ENCODE results near the gene CPLX1. TPM values are rescaled to one million over a fixed set of nuclear protein-coding genes. Genes with fewer than 3 reads are reported as not detected.
"Not testable (repeated sequence)": the region's sequence is repeated elsewhere in the genome, so short reads cannot be mapped to it uniquely, and the experiment has no call there.

The CPLX1 gene
- total RNA-seq, 1 experiment from 2014 or later = 0.28 TPM

GRCh38 chr4:779555-779954, 46.4 kb downstream of the CPLX1 start:
- no peak for DNase-seq (ENCODE audit: low spot score)

- DNase-seq (ENCODE audit: low spot score) = no peak
Observed at GRCh38 chr4:777520-778262, 48.2 kb downstream of the CPLX1 start.

- no peak for DNase-seq (ENCODE audit: low spot score)
Observed at GRCh38 chr4:776743-777441, 49.0 kb downstream of the CPLX1 start.

DNA sequence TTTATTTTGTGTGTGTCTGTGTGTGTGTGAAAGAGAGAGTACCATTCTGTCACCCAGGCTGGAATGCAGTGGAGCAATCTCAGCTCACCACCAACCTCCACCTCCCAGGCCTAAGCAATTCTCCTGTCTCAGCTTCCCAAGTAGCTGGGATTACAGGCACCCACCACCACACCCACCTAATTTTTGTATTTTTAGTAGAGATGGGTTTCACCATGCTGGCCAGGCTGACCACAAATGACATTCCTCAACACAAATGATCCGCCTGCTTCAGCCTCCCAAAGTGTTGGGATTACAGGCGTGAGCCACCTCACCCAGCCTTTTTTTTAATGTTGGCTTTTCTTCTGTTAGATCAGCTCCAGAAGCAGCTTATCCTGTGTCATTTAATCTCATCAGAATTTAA, 50.4 kb downstream of the CPLX1 start:
- DNase-seq (ENCODE audit: low spot score) = not testable (repeated sequence)

DNA sequence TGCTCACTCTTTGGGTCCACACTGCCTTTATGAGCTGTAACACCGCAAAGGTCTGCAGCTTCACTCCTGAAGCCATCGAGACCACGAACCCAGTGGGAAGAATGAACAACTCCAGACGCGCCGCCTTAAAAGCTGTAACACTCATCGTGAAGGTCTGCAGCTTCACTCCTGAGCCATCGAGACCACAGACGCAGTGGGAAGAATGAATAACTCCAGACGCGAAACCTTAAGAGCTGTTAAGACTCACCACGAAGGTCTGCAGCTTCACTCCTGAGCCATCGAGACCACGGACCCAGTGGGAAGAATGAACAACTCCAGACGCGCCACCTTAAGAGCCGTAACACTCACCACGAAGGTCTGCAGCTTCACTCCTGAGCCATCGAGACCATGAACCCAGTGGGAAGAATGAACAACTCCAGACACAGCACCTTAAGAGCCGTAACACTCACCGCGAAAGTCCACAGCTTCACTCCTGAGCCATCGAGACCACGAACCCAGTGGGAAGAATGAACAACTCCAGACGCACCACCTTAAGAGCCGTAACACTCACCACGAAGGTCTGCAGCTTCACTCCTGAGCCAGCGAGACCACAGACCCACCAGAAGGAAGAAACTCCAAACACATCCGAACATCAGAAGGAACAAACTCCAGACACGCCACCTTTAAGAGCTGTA, 51.4 kb downstream of the CPLX1 start:
- not testable (repeated sequence) for DNase-seq (ENCODE audit: low spot score)

GRCh38 chr4:773214-773613, 52.7 kb downstream of the CPLX1 start:
- DNase-seq (ENCODE audit: low spot score) = no peak

DNA sequence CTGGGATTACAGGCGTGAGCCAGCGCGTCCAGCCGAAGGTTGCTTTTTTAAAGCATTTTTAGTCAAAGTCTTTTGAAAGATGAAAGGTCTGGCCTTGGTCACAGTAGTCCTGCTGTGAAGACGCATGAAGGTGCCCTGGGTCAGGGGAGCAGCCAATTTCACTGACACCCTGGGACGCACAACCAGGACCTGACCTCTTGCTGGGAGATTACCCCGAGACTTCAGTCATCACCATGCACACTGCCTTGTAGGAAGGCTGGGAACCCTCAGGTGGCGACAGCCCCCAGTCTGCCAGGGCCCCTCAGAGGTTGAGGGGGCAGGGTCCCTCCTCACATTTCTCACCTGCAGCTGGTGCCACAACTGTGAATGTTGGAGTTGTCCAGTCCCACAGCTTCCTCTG, 53.2 kb downstream of the CPLX1 start:
- no peak for DNase-seq (ENCODE audit: low spot score)

- no peak for DNase-seq (ENCODE audit: low spot score)
Observed at GRCh38 chr4:772118-772517, 53.8 kb downstream of the CPLX1 start.

- no peak for DNase-seq (ENCODE audit: low spot score)
Observed at GRCh38 chr4:771464-771863, 54.5 kb downstream of the CPLX1 start.

DNA sequence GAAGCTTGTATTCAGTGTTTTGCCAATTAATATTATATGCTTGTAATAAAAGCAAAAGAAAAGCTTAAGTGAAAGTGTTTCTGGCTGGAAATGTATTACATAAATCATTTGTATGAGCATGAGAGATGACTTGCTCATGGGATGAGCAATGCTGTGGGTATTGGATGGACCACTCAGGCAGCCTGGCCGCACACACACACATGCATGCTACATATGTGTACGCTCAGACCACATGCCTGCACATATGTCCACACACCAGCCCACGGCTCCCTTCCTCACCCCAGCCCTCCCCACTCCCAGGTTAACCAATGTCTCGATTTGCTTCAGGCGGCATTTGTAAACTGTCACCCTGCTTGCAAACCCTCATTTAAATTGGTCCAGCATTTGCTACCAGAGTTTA, 55.9 kb downstream of the CPLX1 start:
- DNase-seq (ENCODE audit: low spot score) = no peak

GRCh38 chr4:769511-769910, 56.4 kb downstream of the CPLX1 start:
- DNase-seq (ENCODE audit: low spot score) = no peak

GRCh38 chr4:768995-769394, 56.9 kb downstream of the CPLX1 start:
- DNase-seq (ENCODE audit: low spot score) = no peak

DNA sequence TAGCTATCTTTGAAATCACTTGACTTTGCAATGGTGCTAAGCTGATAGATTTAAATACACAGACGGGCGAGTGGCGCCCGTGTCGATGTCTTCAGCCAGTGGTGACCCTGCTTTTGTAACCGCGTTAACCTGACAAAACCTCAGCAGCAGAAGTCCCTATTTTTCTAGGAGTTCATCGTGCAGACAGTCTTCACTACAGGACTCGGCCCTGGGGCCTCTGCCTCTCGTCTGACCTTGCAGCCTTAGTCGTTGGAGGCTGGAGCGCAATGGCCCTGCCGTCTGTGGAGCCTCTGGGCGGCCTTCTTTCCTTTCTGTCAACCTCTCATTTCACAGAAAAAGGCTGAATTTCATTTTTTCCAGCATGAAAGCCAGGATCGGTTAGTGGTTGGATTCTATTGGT, 57.9 kb downstream of the CPLX1 start:
- no peak for DNase-seq (ENCODE audit: low spot score)

GRCh38 chr4:766559-767283, 59.2 kb downstream of the CPLX1 start:
- DNase-seq (ENCODE audit: low spot score) = no peak

GRCh38 chr4:766152-766515, 59.8 kb downstream of the CPLX1 start:
- DNase-seq (ENCODE audit: low spot score) = no peak

DNA sequence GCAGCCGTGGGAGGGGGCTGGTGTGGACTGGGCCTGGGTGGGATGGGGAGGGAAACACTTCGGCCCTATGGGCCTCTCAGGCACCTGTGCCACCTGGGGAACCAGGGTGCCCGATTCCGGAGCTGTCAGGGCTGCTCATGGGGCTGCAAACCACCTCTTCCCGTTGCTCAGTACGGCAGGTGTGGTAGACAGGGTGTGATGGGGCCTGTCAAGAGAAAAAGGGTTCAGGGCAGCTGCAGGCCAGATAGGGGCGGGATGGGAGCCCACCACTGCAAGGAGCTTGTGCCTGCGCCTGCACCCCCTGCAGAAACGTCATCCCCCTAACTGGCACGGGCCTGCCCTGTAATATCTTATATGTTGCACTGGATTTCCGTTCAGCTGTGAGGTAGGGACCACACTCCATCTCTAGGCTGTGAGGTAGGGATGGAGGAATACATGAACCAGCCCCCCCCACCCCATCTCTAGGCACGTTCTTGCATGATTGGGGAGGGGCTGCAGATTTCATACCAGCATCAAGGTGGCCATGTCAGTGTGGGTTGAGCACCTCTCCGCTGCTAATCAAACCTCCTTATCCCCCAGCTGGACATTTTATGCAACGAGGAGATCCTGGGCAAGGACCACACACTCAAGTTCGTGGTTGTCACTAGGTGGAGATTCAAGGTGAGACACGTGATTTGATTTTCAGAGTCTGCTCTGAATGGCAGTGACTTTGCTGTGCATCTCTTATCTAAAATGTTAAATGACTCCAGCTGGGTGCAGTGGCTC, 61.3 kb downstream of the CPLX1 start:
- no peak for DNase-seq (ENCODE audit: low spot score)

DNA sequence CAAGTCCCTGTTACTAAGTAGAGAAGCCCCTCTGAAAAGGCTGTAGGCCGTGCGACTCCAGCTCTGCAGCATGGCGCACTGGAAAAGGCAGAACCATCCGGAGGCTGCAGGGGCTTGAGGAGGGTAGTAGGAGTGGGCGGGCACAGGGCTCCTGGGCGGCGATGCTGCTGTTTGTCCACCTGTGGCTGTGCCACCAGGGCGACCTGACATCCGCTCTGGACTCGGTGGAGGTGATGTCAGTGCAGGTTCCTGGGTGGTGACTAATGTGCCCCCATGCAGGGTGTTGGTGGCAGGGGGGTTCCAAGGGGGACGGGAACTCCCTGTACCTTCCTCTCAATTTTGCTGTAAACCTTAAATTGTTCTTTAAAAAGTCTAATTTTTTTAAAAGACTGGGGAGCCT, 62.0 kb downstream of the CPLX1 start:
- DNase-seq (ENCODE audit: low spot score) = no peak

- no peak for DNase-seq (ENCODE audit: low spot score)
Observed at GRCh38 chr4:763191-763810, 62.6 kb downstream of the CPLX1 start.

- DNase-seq (ENCODE audit: low spot score) = peak; percentile 41
Observed at GRCh38 chr4:762211-763190, 63.4 kb downstream of the CPLX1 start.

DNA sequence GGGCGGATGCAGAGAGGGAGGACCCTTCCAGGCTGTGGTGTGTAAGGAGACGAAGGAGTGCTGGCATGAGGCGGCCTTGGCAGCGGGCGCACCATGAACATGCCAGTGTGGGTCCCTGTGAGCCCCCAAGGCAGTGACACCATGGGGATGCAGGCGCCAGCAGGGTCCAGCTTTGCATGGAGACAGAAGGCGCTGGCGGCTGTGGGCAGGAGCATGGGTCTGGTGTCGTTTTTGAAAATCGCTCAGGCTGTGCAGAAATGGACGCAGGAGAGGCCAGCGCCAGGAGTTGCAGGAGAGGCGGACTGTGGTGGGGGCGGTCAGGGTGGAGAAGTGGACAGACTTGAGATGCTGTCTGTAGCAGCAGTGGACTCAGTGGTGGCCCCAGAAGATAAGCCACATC, 64.2 kb downstream of the CPLX1 start:
- no peak for DNase-seq (ENCODE audit: low spot score)
